C4-2B (cell line): ENCODE data around the gene MTMR12.

Experiments used
- H3K27ac ChIP-seq: fragments of 450-650 bp; 2 replicates; pipeline ENCODE4 v1.5.1; 2017
- ZFX ChIP-seq: fragments of 450-650 bp; IDR thresholded peaks from 2 replicates; pipeline ENCODE4 v1.6.1; 2017
- TF ChIP-seq, protein P1 (sequence below): fragments of 450-650 bp; conservative IDR thresholded peaks from 2 replicates; pipeline ENCODE4 v1.5.1; 2017; ENCODE audit warnings: mild to moderate bottlenecking

Gene MTMR12

DNA sequence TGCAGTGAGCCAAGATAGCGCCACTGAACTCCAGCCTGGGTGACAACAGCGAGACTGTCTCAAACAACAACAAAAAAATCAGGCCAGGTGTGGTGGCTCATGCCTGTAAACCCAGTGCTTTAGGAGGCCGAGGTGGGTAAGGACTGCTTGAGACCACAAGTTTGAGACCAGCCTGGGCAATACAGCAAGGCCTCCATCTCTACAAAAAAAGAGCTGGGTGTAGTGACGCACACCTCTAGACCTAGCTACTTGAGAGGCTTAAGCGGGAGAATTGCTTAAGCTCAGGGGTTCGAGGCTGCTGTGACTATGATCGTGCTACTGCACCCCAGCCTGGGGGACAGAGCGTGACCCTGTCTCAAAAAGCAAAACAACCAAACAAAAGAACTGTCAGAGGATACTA is 39.9 kb upstream of the MTMR12 start:
- TF ChIP-seq ZFX, result no peak
- TF ChIP-seq, protein P1, sequence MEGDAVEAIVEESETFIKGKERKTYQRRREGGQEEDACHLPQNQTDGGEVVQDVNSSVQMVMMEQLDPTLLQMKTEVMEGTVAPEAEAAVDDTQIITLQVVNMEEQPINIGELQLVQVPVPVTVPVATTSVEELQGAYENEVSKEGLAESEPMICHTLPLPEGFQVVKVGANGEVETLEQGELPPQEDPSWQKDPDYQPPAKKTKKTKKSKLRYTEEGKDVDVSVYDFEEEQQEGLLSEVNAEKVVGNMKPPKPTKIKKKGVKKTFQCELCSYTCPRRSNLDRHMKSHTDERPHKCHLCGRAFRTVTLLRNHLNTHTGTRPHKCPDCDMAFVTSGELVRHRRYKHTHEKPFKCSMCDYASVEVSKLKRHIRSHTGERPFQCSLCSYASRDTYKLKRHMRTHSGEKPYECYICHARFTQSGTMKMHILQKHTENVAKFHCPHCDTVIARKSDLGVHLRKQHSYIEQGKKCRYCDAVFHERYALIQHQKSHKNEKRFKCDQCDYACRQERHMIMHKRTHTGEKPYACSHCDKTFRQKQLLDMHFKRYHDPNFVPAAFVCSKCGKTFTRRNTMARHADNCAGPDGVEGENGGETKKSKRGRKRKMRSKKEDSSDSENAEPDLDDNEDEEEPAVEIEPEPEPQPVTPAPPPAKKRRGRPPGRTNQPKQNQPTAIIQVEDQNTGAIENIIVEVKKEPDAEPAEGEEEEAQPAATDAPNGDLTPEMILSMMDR, result no peak
- H3K27ac ChIP-seq, result no peak overlapping the region

DNA sequence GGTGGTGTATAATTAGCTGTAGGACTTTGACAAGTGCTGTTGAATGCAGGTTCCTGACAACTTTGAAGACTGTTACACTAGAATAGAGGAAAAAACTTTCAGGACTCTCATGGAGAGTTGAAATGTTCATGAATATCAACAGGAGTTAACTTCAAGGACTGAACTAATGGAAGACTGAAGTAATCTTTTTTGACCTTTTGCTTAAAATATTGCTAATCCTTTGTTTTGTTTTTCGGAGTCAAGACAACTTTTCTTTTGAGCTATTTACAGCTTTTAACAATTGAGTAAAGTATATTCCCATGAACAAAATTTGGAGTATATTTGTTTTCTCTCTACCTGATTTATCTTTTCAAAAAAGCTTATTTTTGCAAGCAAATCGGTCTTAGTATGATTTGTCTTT is 34.1 kb upstream of the MTMR12 start:
- H3K27ac ChIP-seq, result no peak overlapping the region
- TF ChIP-seq, protein P1, result no peak
- TF ChIP-seq ZFX, result no peak

GRCh38 chr5:32343058-32343672 is 30.4 kb upstream of the MTMR12 start:
- H3K27ac ChIP-seq, result no peak overlapping the region
- no peak for TF ChIP-seq ZFX
- TF ChIP-seq, protein P1, result no peak

DNA sequence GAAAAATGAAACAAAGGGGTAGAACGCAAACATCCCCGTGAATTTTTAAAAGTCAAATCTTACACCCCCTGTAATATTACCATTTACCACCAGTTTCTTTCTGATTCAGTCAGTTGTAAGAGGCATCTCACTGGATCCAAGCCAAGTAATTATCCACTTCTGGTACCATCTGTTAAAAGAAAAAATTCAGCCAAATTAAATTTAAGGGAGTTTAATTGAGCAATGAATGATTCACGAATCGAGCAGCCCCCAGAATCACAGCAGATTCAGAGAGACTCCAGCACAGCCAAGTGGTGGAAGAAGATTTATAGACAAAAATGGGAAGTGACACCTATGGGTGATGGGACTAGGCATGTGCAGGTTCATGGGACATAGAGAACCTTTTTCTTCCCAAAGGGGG is 29.9 kb upstream of the MTMR12 start:
- TF ChIP-seq, protein P1, result no peak
- TF ChIP-seq ZFX, result no peak
- no peak overlapping the region for H3K27ac ChIP-seq

DNA sequence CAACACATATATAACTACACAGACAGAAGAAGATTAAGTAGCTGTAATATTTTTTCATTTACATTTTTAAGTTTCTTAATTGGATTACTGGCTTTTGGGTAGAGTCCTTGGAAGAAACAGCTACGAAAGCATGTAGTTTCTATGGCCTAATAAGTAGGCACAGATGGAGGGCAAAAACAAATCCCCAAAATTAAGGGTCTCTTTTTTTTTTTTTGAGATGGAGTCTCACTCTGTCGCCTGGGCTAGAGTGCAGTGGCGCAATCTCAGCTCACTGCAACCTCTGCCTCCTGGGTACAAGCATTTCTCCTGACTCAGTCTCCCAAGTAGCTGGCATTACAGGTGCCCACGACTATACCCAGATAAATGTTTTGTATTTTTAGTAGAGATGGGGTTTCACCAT is 27.1 kb upstream of the MTMR12 start:
- TF ChIP-seq, protein P1, result no peak
- TF ChIP-seq ZFX, result no peak
- H3K27ac ChIP-seq, result no peak overlapping the region

GRCh38 chr5:32339198-32339597 is 26.5 kb upstream of the MTMR12 start:
- TF ChIP-seq, protein P1, result no peak
- no peak for TF ChIP-seq ZFX

GRCh38 chr5:32332966-32333365 is 20.2 kb upstream of the MTMR12 start:
- H3K27ac ChIP-seq, result no peak overlapping the region

More at GRCh38 chr5:32339198-32339597, 26.5 kb upstream of the MTMR12 start:
- H3K27ac ChIP-seq, result no peak overlapping the region

More at GRCh38 chr5:32332966-32333365, 20.2 kb upstream of the MTMR12 start:
- TF ChIP-seq ZFX, result no peak
- TF ChIP-seq, protein P1, result no peak
